Panc1 (cell line): ENCODE results near the gene CANX.

ENCODE experiments used
- CTCF ChIP-seq: fragments of 450-650 bp; IDR thresholded peaks from 2 replicates; pipeline ENCODE4 v1.5.1; 2017; ENCODE audit warnings: mild to moderate bottlenecking
- POLR2AphosphoS5 ChIP-seq: IDR thresholded peaks from 2 replicates; pipeline ENCODE4 v1.6.1; 2012; ENCODE audit warnings: mild to moderate bottlenecking, low read depth, low read length, moderate library complexity

- TF ChIP-seq POLR2AphosphoS5 (no peak), CTCF (no peak)
These were observed 17.9 kb upstream of the CANX start, which contains the start of gene CBY3 for GRCh38 chr5:179680780-179681401.
